Measurements from ENCODE around the gene C12orf54. TPM values are rescaled to one million over a fixed set of nuclear protein-coding genes. Genes with fewer than 3 reads are reported as not detected.
A peak's percentile ranks its signal among the peaks of the same experiment; 100 is the strongest.
"Not testable (repeated sequence)": the region's sequence is repeated elsewhere in the genome, so short reads cannot be mapped to it uniquely, and the experiment has no call there.

The C12orf54 gene
- total RNA-seq, 1 experiment from 2014 or later = not detected

- Histone ChIP-seq H3K79me2 (ENCODE audit: insufficient read depth, low read length) (no peaks in the 10 kb centered on the region), H2BK12ac (ENCODE audit: insufficient read length, low read depth, low read length) (no peak overlapping the region), H3K4me2 (ENCODE audit: insufficient read depth, insufficient read length, low read length) (no peak overlapping the region), H3K27ac (ENCODE audit: insufficient read length, low read depth, low read length) (no peak overlapping the region), H2AFZ (ENCODE audit: low read length) (no peak overlapping the region), H3K14ac (ENCODE audit: insufficient read depth, low read length) (no peak overlapping the region), H3K9ac (ENCODE audit: extremely low read depth, insufficient read length, low read length) (no peak overlapping the region), H3K18ac (ENCODE audit: insufficient read length, low read depth, low read length) (no peak overlapping the region), H2BK5ac (ENCODE audit: insufficient read length, low read length) (no peak overlapping the region), H3T11ph (ENCODE audit: low read length) (no peak overlapping the region), H3K79me1 (ENCODE audit: insufficient read depth, low read depth, low read length, poor library complexity, severe bottlenecking) (no peaks in the 10 kb centered on the region), H4K20me1 (ENCODE audit: control insufficient read depth, insufficient read depth, insufficient read length) (no peaks in the 10 kb centered on the region), H2AK5ac (ENCODE audit: insufficient read length, low read length) (no peak overlapping the region), H3K23ac (ENCODE audit: insufficient read length, low read depth, low read length) (no peak overlapping the region), H2BK20ac (ENCODE audit: low read depth, low read length, poor library complexity, severe bottlenecking) (no peak overlapping the region), H3K56ac (ENCODE audit: insufficient read length, low read depth, low read length) (no peak overlapping the region), H4K8ac (replicated peaks; ENCODE audit: insufficient read length, low read depth, low read length) (no peak overlapping the region), H2BK120ac (ENCODE audit: low read depth, low read length, poor library complexity, severe bottlenecking) (no peak overlapping the region), H3K9me3 (ENCODE audit: control insufficient read depth, low read depth, low read length) (no peaks in the 10 kb centered on the region), H4K5ac (ENCODE audit: insufficient read length, low read depth, low read length) (no peak overlapping the region), H4K91ac (ENCODE audit: insufficient read length, low read depth, low read length) (no peak overlapping the region), H3K4ac (ENCODE audit: low read depth, low read length) (no peak overlapping the region), H2BK15ac (ENCODE audit: low read depth, low read length) (no peak overlapping the region), H3K27me3 (ENCODE audit: insufficient read depth, low read length) (no peaks in the 10 kb centered on the region), H3K4me1 (ENCODE audit: insufficient read depth, low read length) (no peaks in the 10 kb centered on the region), H3K23me2 (ENCODE audit: insufficient read length, low read depth, low read length, poor library complexity, severe bottlenecking) (no peaks in the 10 kb centered on the region)
- Mint-ChIP-seq H3K9me3 (peaks cover 4 to 80% of the 10 kb centered on the region in 2 experiments; a peak in 4 of 5 replicates), H3K4me3 (no peak overlapping the region), H3K36me3 (ENCODE audit: insufficient read depth in 1 of 3, low read depth in 3 of 3) (no peaks in the 10 kb centered on the region), H3K27ac (peak overlapping the region in 1 of 3 experiments; percentile 41; a peak in 1 of 7 replicates), H3K27me3 (ENCODE audit: low read depth) (peaks cover 8% of the 10 kb centered on the region), H3K4me1 (no peaks in the 10 kb centered on the region)
- TF ChIP-seq CTCF (conservative IDR thresholded peaks at IDR 0.05) = no peak
- DNase-seq = no peak
- no CpG with 5 or more reads among the region's 6 CpGs for WGBS (ENCODE audit: extremely low coverage, insufficient read length, low lambda C conversion rate)
Measured at GRCh38 chr12:48459259-48459658, 23.0 kb upstream of the C12orf54 start.

- H4K8ac ChIP-seq (replicated peaks; ENCODE audit: insufficient read length, low read depth, low read length); H3K9ac ChIP-seq (ENCODE audit: extremely low read depth, insufficient read length, low read length); H3K79me1 ChIP-seq (ENCODE audit: insufficient read depth, low read depth, low read length, poor library complexity, severe bottlenecking); DNase-seq; H2BK5ac ChIP-seq (ENCODE audit: insufficient read length, low read length); H3K56ac ChIP-seq (ENCODE audit: insufficient read length, low read depth, low read length); H3K4me1 ChIP-seq (ENCODE audit: insufficient read depth, low read length); H3K27me3 ChIP-seq (ENCODE audit: insufficient read depth, low read length); H3K23me2 ChIP-seq (ENCODE audit: insufficient read length, low read depth, low read length, poor library complexity, severe bottlenecking); H4K91ac ChIP-seq (ENCODE audit: insufficient read length, low read depth, low read length); H3K4me2 ChIP-seq (ENCODE audit: insufficient read depth, insufficient read length, low read length); H3K79me2 ChIP-seq (ENCODE audit: insufficient read depth, low read length); H3K4me3 Mint-ChIP-seq; H4K20me1 ChIP-seq (ENCODE audit: control insufficient read depth, insufficient read depth, insufficient read length); H3K18ac ChIP-seq (ENCODE audit: insufficient read length, low read depth, low read length); H4K5ac ChIP-seq (ENCODE audit: insufficient read length, low read depth, low read length); H3K27ac Mint-ChIP-seq; H2AK5ac ChIP-seq (ENCODE audit: insufficient read length, low read length); H2AFZ ChIP-seq (ENCODE audit: low read length); H3K4me1 Mint-ChIP-seq; H3K27me3 Mint-ChIP-seq (ENCODE audit: low read depth); H3K27ac ChIP-seq (ENCODE audit: insufficient read length, low read depth, low read length); H2BK15ac ChIP-seq (ENCODE audit: low read depth, low read length); H2BK12ac ChIP-seq (ENCODE audit: insufficient read length, low read depth, low read length); H3T11ph ChIP-seq (ENCODE audit: low read length); H3K14ac ChIP-seq (ENCODE audit: insufficient read depth, low read length); H3K23ac ChIP-seq (ENCODE audit: insufficient read length, low read depth, low read length); H3K4ac ChIP-seq (ENCODE audit: low read depth, low read length); H2BK20ac ChIP-seq (ENCODE audit: low read depth, low read length, poor library complexity, severe bottlenecking); H2BK120ac ChIP-seq (ENCODE audit: low read depth, low read length, poor library complexity, severe bottlenecking): not testable (repeated sequence)
- WGBS (ENCODE audit: extremely low coverage, insufficient read length, low lambda C conversion rate) = no CpG with 5 or more reads among the region's 9 CpGs
- peaks cover 65 to 91% of the 10 kb centered on the region in 2 experiments for H3K9me3 Mint-ChIP-seq
- peaks cover 10 to 28% (median 19%) of the 10 kb centered on the region in 3 experiments for H3K36me3 Mint-ChIP-seq (ENCODE audit: insufficient read depth in 1 of 3, low read depth in 3 of 3)
- peaks cover 24% of the 10 kb centered on the region for H3K9me3 ChIP-seq (ENCODE audit: control insufficient read depth, low read depth, low read length)
Measured at GRCh38 chr12:48469027-48469426, 13.3 kb upstream of the C12orf54 start.
